ENCODE measurements around the gene TECPR1.

The TECPR1 gene

GRCh38 chr7:98177553-98177952 lies 74.5 kb downstream of the TECPR1 start:
- in situ Hi-C loops (cut with MboI; ENCODE audit: low sequenced_read_pairs, unreplicated experiment): no loop called here
- no peak for TF ChIP-seq CTCF (IDR thresholded peaks at IDR 0.05; ENCODE audit: borderline replicate concordance, control extremely low read depth, extremely low read depth, insufficient read depth, missing control alignments)
- no peak for DNase-seq (ENCODE audit: low spot score)

GRCh38 chr7:98175260-98175940 lies 76.6 kb downstream of the TECPR1 start:
- no peak for TF ChIP-seq CTCF (IDR thresholded peaks at IDR 0.05; ENCODE audit: borderline replicate concordance, control extremely low read depth, extremely low read depth, insufficient read depth, missing control alignments)
- in situ Hi-C loops (cut with MboI; ENCODE audit: low sequenced_read_pairs, unreplicated experiment): no loop called here
- no peak for DNase-seq (ENCODE audit: low spot score)

GRCh38 chr7:98174334-98175259 lies 77.4 kb downstream of the TECPR1 start:
- in situ Hi-C loops (cut with MboI; ENCODE audit: low sequenced_read_pairs, unreplicated experiment): no loop called here
- no peak for TF ChIP-seq CTCF (IDR thresholded peaks at IDR 0.05; ENCODE audit: borderline replicate concordance, control extremely low read depth, extremely low read depth, insufficient read depth, missing control alignments)
- no peak for DNase-seq (ENCODE audit: low spot score)

GRCh38 chr7:98171449-98171848 lies 80.6 kb downstream of the TECPR1 start:
- no peak for TF ChIP-seq CTCF (IDR thresholded peaks at IDR 0.05; ENCODE audit: borderline replicate concordance, control extremely low read depth, extremely low read depth, insufficient read depth, missing control alignments)

GRCh38 chr7:98170966-98171365 lies 81.1 kb downstream of the TECPR1 start:
- in situ Hi-C loops (cut with MboI; ENCODE audit: low sequenced_read_pairs, unreplicated experiment): no loop called here
- DNase-seq (ENCODE audit: low spot score): no peak
- TF ChIP-seq CTCF (IDR thresholded peaks at IDR 0.05; ENCODE audit: borderline replicate concordance, control extremely low read depth, extremely low read depth, insufficient read depth, missing control alignments): no peak

More at GRCh38 chr7:98171449-98171848, 80.6 kb downstream of the TECPR1 start:
- in situ Hi-C loops (cut with MboI; ENCODE audit: low sequenced_read_pairs, unreplicated experiment): no loop called here
- DNase-seq (ENCODE audit: low spot score): no peak

GRCh38 chr7:98168904-98169621 lies 83.0 kb downstream of the TECPR1 start:
- in situ Hi-C loops (cut with MboI; ENCODE audit: low sequenced_read_pairs, unreplicated experiment): loop anchor here (10.0 kb wide), 1 partner anchor 64 kb away; the partner anchor contains the start of gene LMTK2
- no peak for TF ChIP-seq CTCF (IDR thresholded peaks at IDR 0.05; ENCODE audit: borderline replicate concordance, control extremely low read depth, extremely low read depth, insufficient read depth, missing control alignments)
- no peak for DNase-seq (ENCODE audit: low spot score)

Measured in GM13976 (cell line).